SHP77 (cell line): ENCODE results near the gene CHAT.

Experiments
- DNase-seq, 2 experiments: peaks; one replicate each; lab custom pipeline; 2025; lab: John Stamatoyannopoulos, UW

Gene CHAT

DNA sequence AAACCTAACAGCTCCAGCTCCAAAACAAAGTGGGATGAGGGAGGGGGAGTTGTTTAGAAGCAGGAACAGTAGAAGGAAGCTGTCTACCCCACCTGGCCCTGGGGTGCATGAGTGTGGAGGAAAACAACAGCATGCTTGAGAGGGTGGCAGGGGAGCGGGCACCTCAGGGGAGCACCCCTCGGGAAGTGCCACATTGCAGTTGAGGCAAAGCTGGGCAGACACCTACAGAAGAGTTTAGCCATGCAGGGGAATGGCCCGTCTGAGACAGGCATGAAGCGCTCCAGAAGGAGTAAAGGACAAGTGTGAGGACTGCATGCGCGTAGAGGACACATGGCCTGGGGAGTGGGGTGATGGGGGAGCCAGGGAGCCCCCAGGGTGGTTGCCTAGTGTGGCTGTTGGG is 18.1 kb downstream of the CHAT start:
- no peak for DNase-seq

DNA sequence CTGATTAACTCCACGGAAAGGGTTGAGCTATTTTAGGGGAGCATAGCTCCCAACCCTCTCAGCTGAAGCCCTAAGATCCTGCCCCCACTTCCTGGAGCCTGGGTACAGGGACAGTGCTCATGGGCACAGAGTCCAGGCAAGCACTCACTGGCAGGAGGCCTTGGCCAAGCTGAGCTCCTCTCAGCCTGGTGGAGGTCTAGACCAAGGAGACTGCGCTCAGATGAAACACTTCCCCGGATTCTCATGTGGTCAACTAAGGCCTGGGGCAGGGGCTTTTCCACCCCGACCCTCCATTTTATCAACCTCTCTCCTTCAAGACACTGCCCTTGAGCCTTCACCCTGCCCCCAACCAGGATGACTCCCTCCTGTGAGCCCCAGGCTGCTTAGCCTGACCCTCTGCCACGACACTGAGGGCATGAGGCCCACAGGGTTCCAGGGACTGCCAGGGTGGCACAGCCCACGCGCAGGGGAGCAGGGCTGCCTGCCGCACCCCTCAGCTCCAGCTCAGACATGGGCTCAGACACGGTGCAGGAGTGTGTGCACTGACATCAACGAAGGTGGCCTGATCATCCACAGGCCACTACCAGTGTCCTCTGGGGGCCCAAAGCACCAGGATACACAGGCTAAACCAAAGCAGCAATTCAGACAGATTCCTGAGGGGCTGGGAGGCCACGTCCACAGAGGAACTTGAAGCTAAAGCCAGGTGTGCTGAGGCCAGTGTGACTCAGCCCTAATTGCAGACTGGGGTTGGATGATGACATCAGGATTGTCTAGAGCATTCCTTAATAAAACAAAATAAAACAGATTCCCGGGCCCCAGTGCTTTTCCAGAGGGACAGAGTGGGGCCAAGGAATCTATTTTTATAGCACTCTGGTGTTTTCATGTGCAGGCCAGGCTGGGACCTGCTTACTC is 18.8 kb downstream of the CHAT start:
- DNase-seq: peak in 1 of 2 experiments; percentile 23

DNA sequence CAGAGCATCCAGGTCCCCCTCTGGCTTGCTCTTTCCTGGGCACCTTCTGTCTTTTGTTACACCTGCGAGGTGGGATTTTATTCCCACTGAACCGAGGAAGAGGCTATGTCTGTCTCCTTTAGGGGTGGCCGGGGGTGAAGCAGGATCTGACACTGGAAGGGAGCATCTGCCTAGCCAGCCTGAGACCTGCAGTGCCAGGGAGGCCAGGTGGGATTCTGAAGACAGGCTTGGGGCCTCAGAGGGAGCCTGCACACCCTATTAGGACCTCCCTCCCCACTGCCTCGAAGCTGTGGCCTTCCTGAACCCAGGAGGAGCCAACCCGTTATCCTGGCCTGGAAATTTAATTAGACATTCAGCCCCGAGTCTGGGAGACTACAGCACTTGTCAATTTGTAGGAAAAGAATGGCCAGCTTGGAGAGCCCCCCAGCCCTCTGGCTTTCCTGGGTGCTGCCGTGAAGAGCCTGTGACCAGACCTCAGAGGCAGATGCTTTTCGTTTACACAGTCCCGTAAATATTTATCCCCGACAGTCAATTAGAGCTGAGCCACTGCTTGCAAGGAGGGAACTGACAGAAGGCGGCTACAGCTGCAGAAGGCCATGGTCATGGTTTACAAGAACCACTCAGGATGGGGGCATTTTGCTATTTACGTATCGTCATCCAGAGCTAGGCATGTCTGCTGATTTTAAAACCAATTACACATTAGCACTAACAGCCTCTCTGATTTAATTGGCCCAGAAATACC is 19.7 kb downstream of the CHAT start:
- peak in 1 of 2 experiments; percentile 10 for DNase-seq

DNA sequence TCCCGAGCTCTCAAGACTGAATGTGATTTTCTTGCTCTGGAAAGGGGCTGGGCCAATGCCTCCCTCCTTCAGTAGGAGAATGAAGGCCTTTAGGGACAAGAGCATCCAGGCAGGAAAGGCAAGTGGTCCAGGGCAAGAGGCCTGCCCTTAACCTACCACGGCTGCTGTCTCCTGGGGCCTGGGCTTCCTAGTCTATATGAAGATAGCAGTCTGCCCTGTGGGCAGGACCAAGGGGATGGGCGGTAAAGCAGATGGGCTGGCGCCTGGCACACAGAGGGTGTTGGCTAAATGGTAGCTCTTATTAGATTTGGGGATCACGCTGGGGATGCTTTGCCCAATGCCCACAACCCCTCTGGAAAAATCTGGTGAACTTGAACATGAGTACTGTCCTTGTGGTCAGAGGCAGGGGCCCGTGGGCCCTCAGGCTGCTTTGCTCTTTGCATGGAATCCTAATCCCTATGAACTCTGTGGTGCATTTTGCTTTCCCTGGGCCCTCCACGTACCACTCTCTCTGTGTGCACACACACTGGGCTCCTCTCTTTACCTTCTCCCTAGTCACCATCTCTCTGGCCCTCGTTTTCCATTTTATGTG is 20.3 kb downstream of the CHAT start:
- DNase-seq: no peak

DNA sequence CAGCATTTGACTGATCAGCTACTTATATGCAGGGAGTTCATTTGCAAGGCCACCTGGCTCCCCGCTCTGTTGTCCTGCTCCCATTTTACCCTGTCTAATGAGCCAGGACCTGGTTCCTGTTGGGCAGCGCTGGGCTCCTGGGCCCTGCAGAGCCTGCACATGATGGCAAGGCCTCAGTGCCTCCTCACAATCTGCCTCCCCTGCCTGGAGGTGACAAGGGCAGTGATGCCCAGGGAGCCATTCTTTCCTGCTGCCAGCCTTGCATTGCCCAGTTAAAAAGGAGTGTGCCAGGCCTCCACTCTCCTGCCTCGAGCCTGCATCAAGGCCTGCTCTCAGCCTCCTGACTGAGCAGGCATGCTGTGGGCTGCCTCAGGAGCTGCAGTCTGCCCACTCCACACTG is 28.5 kb downstream of the CHAT start:
- no peak for DNase-seq

DNA sequence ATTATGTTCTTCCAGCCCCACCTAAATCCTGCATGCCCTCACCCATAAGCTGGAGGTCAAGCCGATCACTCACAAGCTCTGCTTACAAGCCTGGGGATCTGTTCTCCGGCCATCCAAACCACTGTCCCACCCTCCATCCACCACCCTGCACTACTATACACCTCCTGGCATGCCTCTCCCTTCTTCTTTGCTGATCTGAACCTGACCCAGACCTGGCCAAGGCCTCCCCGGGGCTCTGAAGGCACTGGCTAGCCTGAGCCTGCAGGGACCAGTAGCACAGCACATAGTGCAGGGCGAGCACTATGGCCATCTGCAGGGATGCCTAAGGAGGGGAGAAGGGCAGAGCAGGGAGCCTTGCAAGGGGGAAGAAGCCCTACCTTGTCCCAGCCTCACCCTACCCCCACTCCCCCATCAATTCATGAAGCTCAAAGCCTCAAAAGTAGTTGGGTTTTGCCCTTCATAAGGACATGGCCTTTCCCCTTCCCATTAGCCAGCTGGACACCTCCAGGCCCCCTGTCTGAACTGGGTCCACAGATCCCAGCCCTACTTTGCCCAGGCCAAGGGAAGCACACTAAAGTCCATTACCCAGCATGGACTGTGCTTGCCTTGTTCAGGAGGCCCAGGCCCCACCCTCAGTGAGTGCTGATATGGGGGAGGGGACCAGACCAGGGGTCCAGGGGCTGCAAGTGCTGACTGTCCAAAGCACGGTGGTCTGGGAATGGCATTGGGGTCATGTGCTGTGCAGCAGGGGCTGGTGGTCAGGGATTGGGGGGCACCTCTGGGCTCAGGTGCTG is 29.6 kb downstream of the CHAT start:
- DNase-seq: no peak

DNA sequence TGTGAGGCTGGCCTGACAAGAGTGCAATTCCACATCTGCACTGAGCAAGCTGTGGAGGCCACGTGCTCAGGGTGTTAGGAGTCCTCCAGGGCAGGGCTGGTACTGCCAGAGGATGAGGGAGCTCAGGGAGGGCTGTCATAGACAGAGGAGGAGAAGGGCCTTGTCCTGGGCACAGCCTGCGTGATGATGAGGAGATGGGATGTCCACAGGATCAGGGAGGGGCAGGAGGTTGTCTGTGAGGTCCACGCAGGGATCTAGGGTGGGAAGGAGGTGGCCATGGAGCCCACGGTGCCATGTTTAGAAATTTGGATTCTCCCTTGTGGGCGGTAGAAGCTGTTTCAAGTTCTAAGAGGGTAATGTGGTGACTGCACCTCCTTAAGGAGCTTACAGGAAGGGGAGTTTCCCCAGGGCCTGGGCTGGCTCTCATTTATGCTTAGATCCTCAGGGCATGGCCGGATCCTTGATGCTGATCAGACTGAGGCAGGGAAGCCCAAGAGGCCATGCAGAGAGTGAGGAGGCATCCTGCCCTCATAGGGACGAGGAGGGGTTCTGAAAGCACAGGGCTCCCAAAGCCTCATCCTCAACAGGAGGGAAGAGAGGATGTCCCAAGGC is 30.3 kb downstream of the CHAT start:
- DNase-seq: no peak

DNA sequence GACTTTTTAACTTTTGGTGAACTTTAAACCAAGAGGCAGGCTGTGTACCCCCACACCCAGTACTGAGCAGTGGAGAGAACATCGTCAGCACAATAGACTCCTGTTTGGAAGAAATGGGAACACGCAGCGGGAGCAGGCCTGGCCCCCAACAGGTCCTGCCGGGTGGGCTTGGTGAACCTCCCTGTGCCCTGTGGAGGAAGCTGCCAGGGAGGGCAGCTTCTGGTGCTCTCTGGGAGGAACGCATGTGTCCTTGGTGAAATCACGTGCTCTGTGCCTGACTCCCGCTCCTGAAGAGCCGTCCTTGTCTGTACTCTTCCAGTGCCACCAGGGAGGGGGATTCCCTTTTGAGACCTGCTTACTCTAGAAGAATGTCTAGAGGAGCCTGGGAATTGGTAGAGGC is 31.6 kb downstream of the CHAT start:
- no peak for DNase-seq

DNA sequence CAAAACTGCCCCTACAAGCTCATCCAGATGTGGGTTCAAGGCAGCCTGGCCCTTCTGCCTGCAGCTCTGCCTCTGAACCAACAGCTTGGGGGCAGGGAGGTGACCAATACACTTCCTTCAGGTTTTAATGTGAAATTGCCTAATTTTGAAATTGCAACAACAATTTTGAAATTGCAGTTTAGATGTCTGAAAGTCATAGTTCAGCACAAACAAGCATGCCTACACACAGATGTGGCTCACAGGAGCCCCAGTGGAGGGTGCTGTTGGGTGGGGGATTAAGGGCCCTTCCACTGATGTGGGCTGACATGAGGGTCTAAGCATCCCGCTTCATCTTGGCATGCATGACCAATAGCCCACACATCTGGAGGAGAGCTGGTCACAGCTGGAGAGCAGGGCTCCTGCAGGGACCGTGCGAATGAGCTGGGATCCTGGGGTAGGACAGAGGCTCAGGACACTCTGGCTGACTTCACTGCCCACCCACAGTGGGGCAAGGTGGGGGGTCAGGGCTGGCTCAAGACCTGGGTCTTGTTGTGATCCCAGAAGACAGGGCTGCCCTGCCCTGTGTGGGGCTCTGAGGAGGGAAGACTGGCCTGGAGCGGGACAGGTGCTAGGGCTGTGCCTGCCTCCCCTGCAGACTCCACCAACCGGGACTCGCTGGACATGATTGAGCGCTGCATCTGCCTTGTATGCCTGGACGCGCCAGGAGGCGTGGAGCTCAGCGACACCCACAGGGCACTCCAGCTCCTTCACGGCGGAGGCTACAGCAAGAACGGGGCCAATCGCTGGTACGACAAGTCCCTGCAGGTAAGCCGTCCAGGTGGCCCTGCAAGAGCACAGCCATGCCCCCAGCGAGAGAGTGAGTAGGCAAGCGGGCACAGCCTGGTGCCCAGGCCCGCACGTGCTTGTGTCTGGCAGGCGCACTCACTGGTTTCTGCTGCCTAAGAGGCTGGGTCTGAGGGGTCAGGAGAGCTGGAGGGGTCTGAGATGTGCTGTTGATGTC is 32.3 kb downstream of the CHAT start:
- DNase-seq: no peak

DNA sequence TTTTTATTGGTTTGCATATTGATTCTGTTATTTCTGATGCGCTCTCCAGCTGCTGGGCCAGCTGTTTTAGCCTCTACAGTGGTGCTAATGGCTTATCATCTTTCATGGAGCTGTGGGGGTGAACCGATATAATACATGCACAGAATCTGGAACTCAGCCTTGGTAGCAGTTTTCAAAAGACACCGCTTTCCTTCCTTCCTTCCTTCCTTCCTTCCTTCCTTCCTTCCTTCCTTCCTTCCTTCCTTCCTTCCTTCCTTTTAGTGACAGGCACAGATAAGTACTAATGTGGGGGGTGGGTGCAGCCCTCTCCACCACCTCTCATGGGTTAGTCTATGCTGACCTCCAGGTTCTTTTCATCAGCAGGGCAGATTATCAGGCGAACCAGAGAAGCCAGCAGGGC is 33.7 kb downstream of the CHAT start:
- no peak for DNase-seq

DNA sequence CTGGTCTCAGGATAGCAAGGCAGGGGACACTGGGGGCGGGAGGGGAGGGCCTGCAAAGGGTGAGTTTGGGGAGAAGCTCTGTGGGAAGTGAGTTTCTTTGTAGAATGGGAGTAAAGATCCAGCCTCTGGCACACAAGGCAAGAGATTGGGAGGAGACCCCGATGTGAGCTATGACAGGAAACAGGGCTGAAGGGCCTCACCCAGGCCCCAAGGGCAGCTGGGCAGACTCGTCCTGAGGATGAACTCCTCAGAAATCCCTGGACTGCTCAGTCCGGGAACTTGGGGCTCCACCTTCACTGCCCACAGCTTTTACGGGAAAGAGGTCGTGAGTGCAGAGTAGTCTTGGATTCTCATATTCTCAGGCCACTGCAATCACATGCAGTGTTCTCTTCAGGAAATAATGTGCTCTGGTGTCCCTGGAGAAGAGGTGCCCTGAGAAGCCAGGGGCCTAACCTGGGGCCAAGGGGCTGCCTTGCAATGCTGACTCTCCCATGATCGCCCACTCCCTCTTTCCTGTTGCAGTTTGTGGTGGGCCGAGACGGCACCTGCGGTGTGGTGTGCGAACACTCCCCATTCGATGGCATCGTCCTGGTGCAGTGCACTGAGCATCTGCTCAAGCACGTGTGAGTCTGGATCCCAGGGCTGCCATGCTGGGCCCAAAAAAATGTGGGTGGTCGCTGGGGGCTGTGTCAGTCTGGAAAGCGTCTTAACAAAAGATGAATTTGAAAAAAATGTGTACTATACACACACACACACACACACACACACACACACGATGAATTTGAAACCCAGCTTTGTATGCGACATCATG is 34.4 kb downstream of the CHAT start:
- DNase-seq: no peak

DNA sequence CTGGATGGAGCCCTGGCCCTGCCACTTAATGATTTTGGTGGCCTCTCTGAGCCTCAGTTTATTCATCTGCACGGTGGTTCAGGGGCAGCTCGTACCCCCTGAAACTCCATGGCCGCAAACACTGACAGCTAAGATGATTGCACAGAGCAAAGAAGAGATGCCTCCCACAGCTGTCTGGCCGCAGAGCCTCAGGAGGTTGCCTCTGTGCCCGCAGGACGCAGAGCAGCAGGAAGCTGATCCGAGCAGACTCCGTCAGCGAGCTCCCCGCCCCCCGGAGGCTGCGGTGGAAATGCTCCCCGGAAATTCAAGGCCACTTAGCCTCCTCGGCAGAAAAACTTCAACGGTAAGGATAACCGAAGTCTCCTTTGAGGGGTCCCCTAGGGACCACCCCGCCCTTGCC is 35.5 kb downstream of the CHAT start:
- DNase-seq: no peak

DNA sequence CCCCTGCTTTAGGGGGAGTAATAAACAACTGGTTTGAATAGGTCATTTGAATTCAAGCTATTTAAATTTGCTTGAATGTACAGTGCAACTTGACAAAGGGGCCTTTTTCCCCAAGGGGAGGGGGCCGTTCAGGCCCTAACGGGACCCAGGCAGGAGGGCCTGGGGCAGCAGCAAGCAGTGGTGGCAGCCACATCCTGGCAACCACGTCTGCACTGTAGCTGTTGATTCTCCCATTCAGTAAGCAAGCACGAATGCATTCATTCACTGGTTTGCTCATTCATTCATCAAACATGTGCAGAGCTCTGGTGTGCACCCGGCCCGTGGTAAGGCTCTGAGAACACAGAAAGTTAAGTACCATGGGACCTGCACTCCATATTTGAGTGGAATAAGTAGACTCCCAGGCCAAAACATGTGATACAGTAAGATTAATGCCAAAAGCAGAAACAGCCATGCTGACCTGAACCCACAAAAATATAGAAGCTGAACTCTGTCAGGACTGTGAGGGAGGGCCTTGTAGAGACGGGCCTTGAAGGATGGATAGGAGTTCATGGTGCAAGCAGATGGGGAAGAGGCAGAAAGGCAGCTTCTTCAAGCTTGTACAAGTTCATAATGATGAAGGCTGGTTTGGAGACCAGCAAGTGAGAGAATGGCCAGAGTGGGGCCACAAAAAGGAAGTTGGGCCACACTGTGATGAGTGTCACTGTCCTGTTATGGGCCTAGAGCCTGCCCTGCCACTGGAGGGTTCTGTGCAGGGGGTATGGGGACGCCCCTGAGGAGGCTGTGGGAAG is 36.3 kb downstream of the CHAT start:
- no peak for DNase-seq

DNA sequence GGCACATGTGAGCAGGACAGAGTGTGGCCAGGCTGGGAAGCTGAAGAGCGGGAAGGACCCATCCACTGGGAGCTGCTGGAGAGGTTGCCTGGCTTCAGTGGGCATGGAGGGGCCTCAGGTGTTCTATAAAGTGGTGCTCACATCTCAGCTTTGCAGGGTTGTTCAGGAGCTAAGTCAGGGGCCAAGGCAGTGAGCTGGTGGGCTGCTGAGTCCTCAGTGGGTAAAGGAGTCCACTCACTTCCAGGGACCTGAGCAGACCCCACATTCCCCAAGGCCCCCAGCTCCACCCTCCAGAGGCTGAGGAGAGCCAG is 36.8 kb downstream of the CHAT start:
- no peak for DNase-seq

DNA sequence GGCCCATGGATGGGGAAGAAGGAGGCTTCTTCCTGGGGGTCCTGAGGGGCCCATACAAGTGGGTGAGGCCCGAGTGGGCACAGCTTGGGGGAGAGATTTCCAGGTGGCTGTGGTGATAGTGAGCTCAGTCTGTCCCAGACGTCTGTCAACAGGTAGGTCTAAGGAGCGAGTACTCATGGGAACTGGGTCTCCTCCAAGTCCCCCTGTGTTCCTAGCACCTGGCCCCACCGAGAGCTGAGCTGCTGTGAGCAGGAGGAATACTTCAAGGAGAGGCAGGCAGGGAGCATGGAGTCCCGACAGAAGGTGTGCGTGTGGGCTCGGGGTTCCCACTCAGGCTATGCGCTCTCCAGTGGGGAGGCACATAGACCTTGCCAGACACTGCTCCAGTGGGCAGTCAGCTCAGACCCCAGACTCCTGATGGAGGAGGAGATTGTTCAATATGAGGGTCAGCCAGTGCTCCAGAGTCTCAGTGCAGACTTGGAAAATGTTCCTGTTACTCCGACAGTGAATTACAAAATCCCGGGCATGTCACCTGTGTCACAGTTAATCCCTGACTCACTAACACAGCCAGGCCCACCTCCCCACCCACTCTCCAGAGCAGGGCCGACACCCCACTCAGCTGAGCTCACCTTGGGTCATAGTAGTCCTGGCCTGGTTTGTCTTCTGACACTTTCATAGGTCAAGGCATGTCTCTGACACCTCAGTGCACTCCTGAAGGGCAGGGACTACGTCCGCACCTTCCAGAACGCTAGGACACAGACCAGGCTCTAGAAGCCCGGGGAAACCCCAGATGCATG is 37.4 kb downstream of the CHAT start:
- no peak for DNase-seq

DNA sequence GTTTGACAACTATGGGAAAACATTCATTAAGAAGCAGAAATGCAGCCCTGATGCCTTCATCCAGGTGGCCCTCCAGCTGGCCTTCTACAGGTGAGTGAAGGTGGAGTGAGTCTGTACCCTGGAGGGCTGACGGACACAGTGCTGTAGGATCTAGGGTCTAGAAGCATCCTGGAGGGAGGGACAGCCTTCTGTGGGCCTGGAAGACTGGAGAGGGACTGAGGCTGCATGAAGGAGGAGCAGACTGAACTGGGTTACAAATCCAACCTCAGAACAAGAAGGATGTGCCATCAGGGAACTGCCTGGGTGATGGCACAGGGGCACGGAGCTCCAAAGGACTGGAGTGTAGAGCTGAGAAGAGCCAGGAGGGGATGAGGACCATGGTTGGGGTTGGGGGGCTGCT is 38.1 kb downstream of the CHAT start:
- no peak for DNase-seq

DNA sequence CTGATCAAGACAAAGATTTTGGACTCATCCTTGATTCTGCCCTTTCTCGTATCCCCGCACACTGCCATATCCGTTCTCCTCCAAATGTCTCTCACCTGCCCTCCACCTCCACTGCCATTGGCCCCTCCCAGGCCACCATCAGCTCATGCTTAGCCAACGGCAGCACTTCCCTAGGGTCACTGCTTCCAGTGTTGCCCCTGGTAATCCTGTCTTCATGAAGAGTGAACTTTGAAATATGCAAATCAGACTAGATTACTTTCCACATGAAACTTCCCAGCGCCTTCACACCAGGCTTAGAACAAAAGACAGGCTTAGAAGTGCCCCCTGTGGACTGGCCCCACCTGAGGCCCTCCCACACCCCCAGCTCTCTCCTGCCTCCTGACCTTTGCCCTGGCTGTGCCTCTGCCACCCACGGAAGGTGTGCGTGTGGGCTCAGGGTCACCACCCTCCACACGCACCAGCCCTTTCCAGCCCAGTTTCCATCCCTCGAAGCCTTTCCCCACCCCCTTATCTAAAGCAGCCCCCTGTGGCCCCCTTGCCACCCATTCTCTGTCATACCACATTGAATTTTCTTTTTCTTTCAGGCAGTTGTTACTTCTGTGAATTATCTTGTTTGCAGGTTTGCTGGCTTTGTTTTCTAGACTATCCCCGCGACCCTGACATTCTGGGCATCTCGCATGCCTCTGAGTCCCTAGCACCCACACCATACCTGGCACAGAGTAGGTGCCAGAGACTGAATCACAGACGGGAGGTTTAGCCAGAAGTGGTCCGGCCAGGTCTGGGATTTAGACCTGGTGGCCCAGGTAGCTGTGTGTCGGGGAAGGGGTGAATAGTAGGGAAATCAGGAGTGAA is 38.8 kb downstream of the CHAT start:
- DNase-seq: no peak
